RPMI7951 (cell line): Measurements from ENCODE around the gene RGS13. TPM values are rescaled to one million over a fixed set of nuclear protein-coding genes. Genes with fewer than 3 reads are reported as not detected.

Source experiments
- DNase-seq: peaks from one replicate; pipeline ENCODE4 v3.0.0-alpha.2; 2012; ENCODE audit warnings: low read depth
- total RNA-seq: library from RNA; depleted of rRNA; stranded (reverse); fragments of >200 nt; shearing (Covaris generic); gene quantifications from 2 replicates; pipeline ENCODE4 v1.2.3, GENCODE V29; 2014; rRNA removed

RGS13 gene, protein sequence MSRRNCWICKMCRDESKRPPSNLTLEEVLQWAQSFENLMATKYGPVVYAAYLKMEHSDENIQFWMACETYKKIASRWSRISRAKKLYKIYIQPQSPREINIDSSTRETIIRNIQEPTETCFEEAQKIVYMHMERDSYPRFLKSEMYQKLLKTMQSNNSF
- 0.20 and 0.84 TPM in 2 replicates for total RNA-seq

DNA sequence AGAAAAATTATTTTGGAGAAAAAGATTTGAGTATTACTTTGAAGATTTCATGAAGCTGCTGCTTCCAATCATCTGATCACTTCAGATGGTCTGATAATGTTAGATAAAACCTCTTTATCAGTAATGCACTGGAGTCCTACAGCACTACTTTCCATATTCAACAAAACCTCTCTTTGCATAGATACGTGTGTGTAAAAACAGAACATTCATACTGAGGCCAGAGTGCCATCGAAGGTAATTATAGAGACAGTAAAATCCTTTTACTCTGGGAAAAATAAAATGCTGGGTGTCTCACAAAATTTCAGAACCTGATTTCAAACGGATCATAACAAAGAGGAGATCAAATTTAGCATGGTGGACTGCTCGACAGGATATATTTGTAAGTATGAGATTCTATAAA lies at the start of gene RGS13:
TSS of gene RGS13 (plus strand) at position 209 of the 400 bp plus-strand sequence. CDS start 8,188 bp downstream, outside the sequence.
- DNase-seq, result no peak

DNA sequence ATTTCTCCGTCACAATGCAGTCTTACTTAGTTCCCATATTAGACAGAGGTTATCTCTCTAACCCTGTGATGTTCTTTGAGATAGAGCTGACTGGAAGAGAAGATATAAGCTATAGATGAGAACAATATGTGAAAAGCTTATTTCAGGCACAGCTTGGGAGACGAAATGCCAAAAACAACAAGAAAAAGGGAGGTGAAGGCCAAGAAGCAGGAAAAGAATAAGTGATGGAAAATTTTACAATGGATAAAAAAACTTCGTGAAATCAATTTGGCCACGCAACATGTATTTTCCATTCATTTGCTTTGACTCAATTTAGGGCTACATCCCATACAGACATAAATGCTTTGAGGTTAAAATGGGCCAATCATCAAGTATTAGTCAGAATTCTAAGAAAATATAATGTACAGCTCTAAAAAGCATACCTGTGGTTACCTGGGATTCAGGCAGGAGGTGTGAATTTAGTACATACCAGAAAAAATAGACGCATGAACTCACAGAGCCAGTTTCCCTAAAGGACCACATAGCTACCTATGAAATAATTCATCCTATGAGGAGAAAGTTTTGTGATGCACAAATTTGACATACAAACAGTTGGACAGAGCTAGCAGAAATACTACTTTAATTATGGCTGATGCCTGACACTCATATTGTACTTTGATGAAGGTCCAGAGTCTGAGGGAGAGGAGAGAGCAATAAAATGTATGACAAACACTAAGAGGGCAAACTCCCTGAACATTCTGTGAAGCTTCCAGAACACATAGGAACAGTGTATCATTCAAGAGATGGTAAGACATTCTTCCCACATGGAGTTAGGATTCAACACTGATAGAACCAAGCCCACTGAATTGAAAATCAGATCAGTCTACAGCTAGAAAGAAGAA lies 48.3 kb upstream of the RGS13 start:
- no peak for DNase-seq

DNA sequence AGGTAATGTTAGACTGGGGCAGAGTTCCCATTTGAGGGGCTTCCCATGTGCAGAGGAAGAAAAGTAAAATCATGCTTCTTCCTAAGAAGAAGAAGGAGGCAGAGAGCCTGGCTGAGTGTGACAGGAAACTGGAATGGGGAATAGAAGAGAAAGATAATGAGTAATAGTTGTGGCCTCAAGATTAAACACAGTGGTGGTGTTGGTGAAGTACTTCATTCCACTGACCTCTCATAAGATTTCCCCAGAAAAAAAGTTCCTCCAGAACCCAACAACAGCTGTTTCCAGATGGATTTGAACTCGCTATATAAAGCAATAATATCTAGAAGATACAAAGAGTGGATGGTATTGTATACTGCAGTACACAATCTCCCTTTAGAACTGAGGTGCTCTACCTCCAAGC lies 47.4 kb upstream of the RGS13 start:
- DNase-seq, result peak; percentile 60

DNA sequence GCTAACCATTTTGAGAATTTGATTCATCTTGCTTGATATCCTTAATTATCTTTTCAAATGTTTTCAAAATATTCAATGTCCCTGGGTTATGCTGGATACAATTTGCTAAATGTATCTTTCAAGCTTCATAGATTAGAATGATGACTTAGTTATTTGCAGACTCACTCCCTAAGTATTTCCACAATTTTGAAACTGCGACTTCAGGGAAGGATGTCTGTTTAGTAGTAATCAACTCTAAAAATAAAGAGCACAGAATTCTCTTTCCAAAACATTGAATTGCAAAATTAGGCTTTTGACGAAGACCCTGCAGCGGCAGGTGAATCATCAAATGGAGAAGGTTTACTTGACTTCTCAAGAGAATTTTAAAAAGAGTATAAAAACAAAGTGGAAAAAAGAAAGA lies 46.1 kb upstream of the RGS13 start:
- DNase-seq, result no peak

- DNase-seq, result peak; percentile 51
These were observed 43.4 kb upstream of the RGS13 start for GRCh38 chr1:192592517-192592916.

DNA sequence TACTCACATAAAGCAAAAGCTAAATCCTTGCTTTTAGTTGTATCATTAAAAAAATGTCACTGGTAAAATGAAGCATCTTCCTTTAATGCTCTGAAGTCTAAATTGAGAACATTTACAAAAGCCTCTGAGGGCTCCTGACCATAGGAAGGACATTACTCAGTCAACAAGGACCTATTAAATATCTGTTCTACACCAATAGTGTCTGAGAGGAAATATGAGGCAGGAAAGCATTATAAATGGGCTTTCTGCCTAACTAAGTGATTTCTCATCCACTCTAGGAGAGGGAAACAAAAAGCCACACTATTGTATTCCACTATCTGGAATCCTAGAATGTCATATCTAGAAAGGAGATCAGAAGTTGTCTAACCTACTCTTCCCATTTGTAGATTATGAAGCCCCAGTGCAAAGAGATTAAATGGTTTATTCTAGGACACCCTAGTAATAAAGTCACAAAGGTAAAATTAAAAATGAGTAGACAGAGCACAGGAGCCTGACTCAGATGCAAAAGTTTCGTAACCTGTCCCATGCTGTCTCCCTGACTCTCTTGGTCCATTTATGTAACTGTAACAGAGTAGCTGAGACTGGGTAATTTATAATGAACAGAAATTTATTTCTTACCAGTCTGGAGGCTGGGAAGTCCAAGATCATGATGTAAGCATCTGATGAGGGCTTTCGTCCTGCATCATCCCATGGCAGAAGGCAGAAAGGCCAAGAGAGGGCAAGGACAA lies 42.8 kb upstream of the RGS13 start:
- no peak for DNase-seq

DNA sequence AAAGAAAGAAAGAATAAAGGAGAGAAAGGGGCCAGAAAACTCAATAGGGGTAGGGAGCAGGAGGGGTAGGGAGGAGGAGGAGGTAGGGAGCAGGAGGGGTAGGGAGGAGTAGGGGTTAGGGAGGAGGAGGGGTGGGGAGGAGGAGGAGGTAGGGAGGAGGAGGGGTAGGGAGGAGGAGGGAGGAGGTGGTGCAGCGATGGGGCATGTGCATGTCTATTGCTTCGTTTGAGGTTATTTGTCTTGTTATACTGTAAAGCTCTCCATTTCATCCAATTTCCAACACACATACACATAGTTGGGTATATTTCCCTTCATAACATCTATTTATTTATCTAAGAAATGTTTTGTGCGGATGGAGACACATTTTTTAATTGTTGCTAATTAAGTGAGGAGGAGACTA lies 40.6 kb upstream of the RGS13 start:
- no peak for DNase-seq

- no peak for DNase-seq
These were observed 37.4 kb upstream of the RGS13 start for GRCh38 chr1:192598589-192598988.

GRCh38 chr1:192600275-192600674 lies 35.7 kb upstream of the RGS13 start:
- no peak for DNase-seq

GRCh38 chr1:192601143-192601542 lies 34.8 kb upstream of the RGS13 start:
- no peak for DNase-seq

DNA sequence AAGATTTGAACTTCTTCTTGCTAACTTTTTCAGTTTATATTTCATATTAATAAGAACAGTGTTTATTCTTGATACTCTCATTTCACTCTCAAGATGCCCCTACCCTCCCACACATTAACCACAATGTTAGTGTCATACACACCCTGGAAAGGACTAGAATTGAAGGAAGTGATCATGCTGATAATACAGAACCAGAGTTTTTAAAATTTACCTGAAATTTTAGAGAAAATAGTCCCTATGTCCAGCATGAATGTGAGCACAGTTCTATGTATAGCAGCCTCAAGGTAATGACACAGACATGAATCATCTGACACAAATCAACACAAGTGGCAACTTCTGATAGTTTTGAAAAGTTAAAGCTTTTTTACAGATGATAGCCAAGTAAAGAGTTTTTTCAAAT lies 34.4 kb upstream of the RGS13 start:
- DNase-seq, result peak; percentile 50

GRCh38 chr1:192602757-192603156 lies 33.2 kb upstream of the RGS13 start:
- no peak for DNase-seq

- DNase-seq, result no peak
These were observed 32.6 kb upstream of the RGS13 start for GRCh38 chr1:192603218-192603787.

GRCh38 chr1:192604979-192605620 lies 30.8 kb upstream of the RGS13 start:
- peak; percentile 87 for DNase-seq

GRCh38 chr1:192608671-192609070 lies 27.3 kb upstream of the RGS13 start:
- DNase-seq, result no peak

DNA sequence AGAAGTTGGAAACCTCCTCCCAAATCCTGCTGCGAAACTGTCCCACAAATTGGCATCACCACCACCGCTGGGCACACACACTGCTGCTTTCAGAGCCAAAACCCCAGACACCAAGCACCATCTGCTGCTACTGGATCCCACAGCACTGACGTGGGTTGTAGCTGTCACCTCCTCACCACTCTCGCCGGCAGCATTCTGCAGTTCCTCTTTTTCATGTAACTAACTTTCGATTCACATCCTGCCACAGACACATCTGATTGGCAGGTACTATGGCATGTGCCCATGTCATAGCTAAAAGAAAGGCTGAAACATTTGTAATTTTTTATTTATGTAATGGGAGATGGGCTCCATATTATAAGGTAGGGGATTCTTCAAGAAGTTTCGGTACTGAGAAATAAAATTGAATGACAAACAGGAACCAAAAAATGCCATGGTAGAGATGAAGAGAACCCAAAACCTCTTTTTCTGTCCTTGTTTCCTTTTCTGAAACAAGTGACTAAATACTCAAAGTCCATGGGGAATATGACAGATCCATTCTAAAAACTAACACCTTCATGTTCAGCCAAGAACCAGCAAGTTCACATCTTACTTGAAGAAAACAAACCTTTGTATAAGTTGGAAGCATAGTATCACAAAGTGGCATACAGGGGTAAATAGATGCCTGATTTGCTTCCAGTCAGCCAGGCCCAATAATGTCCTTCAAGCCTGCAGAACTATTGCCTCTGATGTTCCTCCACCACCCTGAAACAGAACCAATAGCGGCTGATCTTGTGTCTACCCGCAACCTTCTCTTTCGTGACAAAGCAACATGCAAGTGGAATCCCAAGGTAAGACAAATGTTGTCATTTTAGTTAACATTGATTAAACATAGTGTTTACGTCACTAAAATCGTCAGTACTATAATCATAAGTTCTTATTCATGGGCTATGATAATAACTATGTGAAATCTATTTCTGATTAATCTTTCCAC lies 26.6 kb upstream of the RGS13 start:
- peak; percentile 76 for DNase-seq

- DNase-seq, result peak; percentile 42
These were observed 25.6 kb upstream of the RGS13 start for GRCh38 chr1:192610112-192610889.

DNA sequence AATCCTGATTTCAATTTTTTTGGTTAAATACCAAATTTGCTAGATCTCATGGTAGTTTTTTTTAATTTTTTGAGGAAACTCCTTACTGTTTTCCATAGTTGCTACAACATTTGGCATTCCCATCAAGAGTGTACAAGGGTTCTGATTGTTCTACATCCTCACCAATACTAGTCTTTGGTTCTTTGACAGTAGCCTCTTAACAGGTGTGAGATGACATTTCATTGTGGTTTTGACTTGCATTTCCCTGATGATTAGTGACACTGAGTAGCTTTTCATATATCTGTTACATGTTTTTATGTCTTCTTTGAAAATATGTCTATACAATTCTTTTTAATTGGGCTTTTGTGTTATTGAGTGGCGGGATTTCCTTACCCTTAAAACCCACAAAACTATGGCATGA lies 20.9 kb upstream of the RGS13 start:
- no peak for DNase-seq

- DNase-seq, result no peak
These were observed 15.8 kb upstream of the RGS13 start for GRCh38 chr1:192620071-192620635.
